ENCODE measurements around the gene ENOSF1. TPM values are rescaled to one million over a fixed set of nuclear protein-coding genes. Genes with fewer than 3 reads are reported as not detected.
"Not testable (repeated sequence)": the region's sequence is repeated elsewhere in the genome, so short reads cannot be mapped to it uniquely, and the experiment has no call there.

Gene ENOSF1, protein sequence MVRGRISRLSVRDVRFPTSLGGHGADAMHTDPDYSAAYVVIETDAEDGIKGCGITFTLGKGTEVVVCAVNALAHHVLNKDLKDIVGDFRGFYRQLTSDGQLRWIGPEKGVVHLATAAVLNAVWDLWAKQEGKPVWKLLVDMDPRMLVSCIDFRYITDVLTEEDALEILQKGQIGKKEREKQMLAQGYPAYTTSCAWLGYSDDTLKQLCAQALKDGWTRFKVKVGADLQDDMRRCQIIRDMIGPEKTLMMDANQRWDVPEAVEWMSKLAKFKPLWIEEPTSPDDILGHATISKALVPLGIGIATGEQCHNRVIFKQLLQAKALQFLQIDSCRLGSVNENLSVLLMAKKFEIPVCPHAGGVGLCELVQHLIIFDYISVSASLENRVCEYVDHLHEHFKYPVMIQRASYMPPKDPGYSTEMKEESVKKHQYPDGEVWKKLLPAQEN
- total RNA-seq = 10 to 100 TPM; 67.2 to 70.3 TPM

DNA sequence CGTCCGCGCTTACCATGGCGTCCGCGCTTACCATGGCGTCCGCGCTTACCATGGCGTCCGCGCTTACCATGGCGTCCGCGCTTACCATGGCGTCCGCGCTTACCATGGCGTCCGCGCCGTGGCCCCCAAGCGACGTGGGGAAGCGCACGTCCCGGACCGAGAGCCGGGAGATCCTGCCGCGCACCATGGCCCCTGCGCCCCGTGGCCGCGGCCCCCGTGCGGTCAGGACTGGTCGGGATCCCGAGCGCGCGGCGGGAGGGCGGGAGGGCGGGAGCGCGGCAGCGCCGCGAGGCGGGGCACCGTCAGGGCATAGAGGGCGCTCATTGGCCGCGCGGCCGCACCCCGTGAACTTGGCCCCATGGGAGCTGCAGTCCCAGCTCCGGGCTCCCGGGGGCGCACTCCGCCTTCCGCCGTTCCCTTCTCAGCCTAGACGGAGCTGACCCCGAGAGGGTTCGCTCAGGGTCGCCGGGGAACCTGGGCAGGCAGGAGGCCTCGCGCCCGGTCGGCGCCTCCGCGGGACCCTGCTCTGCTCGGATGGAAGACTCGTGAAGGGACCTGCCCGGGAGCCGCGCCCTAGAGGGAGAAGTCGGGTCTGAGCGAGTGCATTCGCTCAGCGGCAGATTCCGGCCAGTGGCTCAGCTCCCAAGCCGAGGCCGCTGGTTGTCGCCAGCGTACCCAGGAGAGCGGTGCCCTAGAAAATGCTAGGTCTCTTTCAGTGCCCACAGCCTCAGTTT lies at the start of gene ENOSF1:
TSS of gene ENOSF1 (minus strand) at position 230 of the 734 bp plus-strand sequence. CDS start at position 187, 43 bp downstream.
- CTCF ChIA-PET = interaction anchor here (0.6 to 2.1 kb wide), 32 partner anchors 8 to 135 kb away, joined by 3 to 21 read pairs (median 5); partner anchors contain the start of gene TYMS
- Mint-ChIP-seq H3K27me3 (no peaks in the 10 kb centered on the region), H3K9me3 (no peaks in the 10 kb centered on the region), H3K4me1 (peaks cover 40% of the 10 kb centered on the region), H3K4me3 (peak within 1 kb of the TSS; percentile 80), H3K27ac (peak within 1 kb of the TSS; percentile 95), H3K36me3 (ENCODE audit: low read depth) (peaks cover 16% of the 10 kb centered on the region)
- peak; percentile 83 for DNase-seq
- POLR2A ChIA-PET = interaction anchor here (0.7 to 1.6 kb wide), 3 partner anchors 58 to 121 kb away, joined by 3 to 6 read pairs (median 4); no protein-coding TSS in a partner anchor

DNA sequence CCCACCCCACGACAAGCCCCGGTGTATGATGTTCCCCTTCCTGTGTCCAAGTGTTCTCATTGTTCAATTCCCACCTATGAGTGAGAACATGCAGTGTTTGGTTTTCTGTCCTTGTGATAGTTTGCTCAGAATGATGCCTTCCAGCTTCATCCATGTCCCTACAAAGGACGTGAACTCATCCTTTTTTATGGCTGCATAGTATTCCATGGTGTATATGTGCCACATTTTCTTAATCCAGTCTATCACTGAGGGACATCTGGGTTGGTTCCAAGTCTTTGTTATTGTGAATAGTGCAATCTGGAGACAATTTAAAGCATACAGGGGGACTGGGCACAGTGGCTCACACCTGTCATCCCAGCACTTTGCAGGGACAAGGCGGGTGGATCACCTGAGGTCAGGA lies 47.4 kb upstream of the ENOSF1 start:
- DNase-seq; H3K27me3 Mint-ChIP-seq; H3K27ac Mint-ChIP-seq; H3K4me1 Mint-ChIP-seq; POLR2A ChIA-PET; H3K9me3 Mint-ChIP-seq; CTCF ChIA-PET; H3K36me3 Mint-ChIP-seq (ENCODE audit: low read depth); H3K4me3 Mint-ChIP-seq: not testable (repeated sequence)

DNA sequence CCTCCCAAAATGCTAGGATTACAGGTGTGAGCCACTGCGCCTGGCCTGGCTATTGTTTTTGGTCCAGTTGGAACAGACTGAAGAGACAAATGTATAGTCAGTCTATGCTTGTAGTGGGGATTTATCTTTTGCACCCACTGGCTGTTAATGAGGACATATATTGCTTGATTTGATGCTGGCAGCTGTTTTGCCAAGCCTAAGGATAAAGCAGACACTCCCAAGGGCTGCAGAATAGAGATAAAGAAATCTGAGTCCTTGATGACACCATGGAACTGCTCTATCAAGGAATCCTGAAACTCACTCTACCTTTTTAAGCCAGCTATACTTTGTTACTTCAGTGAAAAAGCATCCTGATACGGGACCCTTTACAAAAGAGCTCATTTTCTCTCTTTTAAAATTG lies 43.1 kb upstream of the ENOSF1 start:
- no peaks in the 10 kb centered on the region for H3K4me1 Mint-ChIP-seq
- no peak overlapping the region for H3K4me3 Mint-ChIP-seq
- no peaks in the 10 kb centered on the region for H3K27me3 Mint-ChIP-seq
- DNase-seq = no peak
- peaks cover 11% of the 10 kb centered on the region for H3K36me3 Mint-ChIP-seq (ENCODE audit: low read depth)
- no peak overlapping the region for H3K27ac Mint-ChIP-seq
- CTCF ChIA-PET = interaction anchor here (0.8 to 1.0 kb wide), 2 partner anchors 84 to 132 kb away, joined by 3 to 4 read pairs; no protein-coding TSS in a partner anchor
- no peaks in the 10 kb centered on the region for H3K9me3 Mint-ChIP-seq
- POLR2A ChIA-PET = no interaction called here

DNA sequence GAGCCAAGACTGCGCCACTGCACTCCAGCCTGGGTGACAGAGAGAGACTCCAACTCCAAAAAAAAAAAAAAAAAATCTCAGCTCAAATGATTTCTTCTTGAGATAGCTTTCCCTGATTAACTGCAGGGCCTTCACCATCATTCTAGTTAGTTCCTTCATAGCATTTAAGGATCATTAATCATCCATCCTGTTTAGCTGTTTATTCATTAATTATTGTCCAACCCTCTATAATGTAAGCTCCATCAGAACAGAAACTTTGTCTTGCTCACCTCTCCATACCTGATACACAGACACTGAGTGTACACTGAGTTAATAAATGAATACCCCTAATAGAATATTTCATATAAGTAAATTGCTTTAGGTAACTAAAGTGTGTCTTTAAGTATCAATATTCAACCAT lies 42.2 kb upstream of the ENOSF1 start:
- DNase-seq = no peak
- H3K27me3 Mint-ChIP-seq = no peaks in the 10 kb centered on the region
- no peaks in the 10 kb centered on the region for H3K4me1 Mint-ChIP-seq
- no peaks in the 10 kb centered on the region for H3K9me3 Mint-ChIP-seq
- no peak overlapping the region for H3K4me3 Mint-ChIP-seq
- H3K36me3 Mint-ChIP-seq (ENCODE audit: low read depth) = peaks cover 9% of the 10 kb centered on the region
- POLR2A ChIA-PET = interaction anchor here (0.5 kb wide), 1 partner anchor 328 kb away, joined by 3 read pairs; no protein-coding TSS in a partner anchor
- no peak overlapping the region for H3K27ac Mint-ChIP-seq
- CTCF ChIA-PET = interaction anchor here (0.8 to 2.0 kb wide), 3 partner anchors 12 to 131 kb away, joined by 3 to 6 read pairs (median 5); no protein-coding TSS in a partner anchor

GRCh38 chr18:750456-750855 lies 38.0 kb upstream of the ENOSF1 start:
- H3K4me3 Mint-ChIP-seq = no peak overlapping the region
- no peaks in the 10 kb centered on the region for H3K9me3 Mint-ChIP-seq
- ChIA-PET POLR2A (no interaction called here), CTCF (no interaction called here)
- no peak overlapping the region for H3K27ac Mint-ChIP-seq
- peaks cover 15% of the 10 kb centered on the region for H3K36me3 Mint-ChIP-seq (ENCODE audit: low read depth)
- no peak for DNase-seq
- no peaks in the 10 kb centered on the region for H3K27me3 Mint-ChIP-seq
- H3K4me1 Mint-ChIP-seq = no peaks in the 10 kb centered on the region

DNA sequence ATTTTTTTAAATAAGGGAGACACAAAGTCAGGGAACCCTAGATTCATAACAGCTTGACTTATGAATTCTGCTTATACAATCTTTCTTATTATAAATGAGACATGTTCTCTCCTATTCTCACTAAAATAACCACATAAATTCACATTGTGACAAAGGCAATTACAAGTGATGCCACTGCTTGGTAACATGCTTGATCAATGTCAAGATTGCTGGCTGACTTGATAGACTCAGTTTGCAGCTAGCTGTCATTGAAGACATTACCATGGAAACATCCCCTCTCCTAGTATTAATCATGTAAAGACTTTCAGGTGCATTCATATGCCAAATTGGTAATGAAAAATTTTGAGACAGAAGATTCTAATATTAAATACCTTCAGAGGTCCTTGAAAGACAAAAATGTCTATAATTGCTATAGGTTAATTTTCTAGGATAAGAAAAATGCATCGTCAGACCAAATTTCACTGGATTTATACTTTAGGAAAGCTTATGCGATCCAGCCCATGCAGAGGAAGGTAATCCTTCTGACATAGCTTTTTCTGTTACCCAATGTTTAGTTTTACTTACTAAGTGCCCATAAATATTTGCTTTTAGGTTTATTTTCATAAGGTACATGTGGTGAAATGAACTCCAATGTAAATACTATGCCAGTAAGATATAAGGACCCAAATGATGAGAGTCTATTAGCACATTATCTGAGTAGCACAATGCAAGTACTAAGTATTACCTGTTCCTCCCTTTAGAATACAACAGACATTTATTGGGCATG lies 32.6 kb upstream of the ENOSF1 start:
- H3K36me3 Mint-ChIP-seq (ENCODE audit: low read depth) = peaks cover 12% of the 10 kb centered on the region
- POLR2A ChIA-PET = no interaction called here
- no peak overlapping the region for H3K27ac Mint-ChIP-seq

GRCh38 chr18:741931-742512 lies 29.6 kb upstream of the ENOSF1 start:
- DNase-seq = no peak
- Mint-ChIP-seq H3K27ac (no peak overlapping the region), H3K4me1 (peaks cover 3% of the 10 kb centered on the region), H3K27me3 (no peaks in the 10 kb centered on the region), H3K36me3 (ENCODE audit: low read depth) (peaks cover 11% of the 10 kb centered on the region), H3K9me3 (no peaks in the 10 kb centered on the region), H3K4me3 (no peak overlapping the region)
- POLR2A ChIA-PET = no interaction called here
- CTCF ChIA-PET = interaction anchor here (1.5 kb wide), 1 partner anchor 88 kb away, joined by 10 read pairs; no protein-coding TSS in a partner anchor

More for the DNA sequence above, 32.6 kb upstream of the ENOSF1 start:
- peaks cover 3% of the 10 kb centered on the region for H3K4me1 Mint-ChIP-seq
- CTCF ChIA-PET = interaction anchor here (0.6 to 1.5 kb wide), 2 partner anchors 81 to 85 kb away, joined by 3 to 4 read pairs; no protein-coding TSS in a partner anchor
- H3K4me3 Mint-ChIP-seq = no peak overlapping the region
- H3K27me3 Mint-ChIP-seq = no peaks in the 10 kb centered on the region
- DNase-seq = no peak
- H3K9me3 Mint-ChIP-seq = no peaks in the 10 kb centered on the region

DNA sequence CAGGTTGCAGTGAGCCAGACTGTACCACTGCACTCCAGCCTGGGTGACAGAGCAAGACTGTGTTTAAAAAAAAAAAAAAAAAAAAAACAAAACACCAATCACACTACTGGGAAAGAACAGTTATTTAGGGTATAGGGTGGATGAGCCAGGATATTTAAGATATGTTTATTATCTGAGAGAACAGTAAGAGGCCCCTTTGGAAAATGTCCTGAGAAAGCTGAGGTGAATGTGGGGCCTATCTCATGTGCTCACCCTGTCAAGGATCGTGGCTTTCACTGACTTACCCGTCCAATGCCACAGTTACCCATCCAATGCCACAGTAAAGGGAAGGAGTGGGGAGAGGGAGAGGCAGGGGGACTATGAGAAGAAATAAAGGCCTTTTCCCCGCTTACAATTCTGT lies 19.9 kb upstream of the ENOSF1 start:
- no peaks in the 10 kb centered on the region for H3K9me3 Mint-ChIP-seq
- DNase-seq = no peak
- no peaks in the 10 kb centered on the region for H3K27me3 Mint-ChIP-seq
- no peak overlapping the region for H3K4me3 Mint-ChIP-seq
- peaks cover 26% of the 10 kb centered on the region for H3K36me3 Mint-ChIP-seq (ENCODE audit: low read depth)
- ChIA-PET POLR2A (no interaction called here), CTCF (interaction anchor here (0.6 to 2.2 kb wide), 4 partner anchors 16 to 107 kb away, joined by 3 to 9 read pairs (median 3); partner anchors contain the start of gene ENOSF1)
- H3K27ac Mint-ChIP-seq = no peak overlapping the region
- H3K4me1 Mint-ChIP-seq = peaks cover 5% of the 10 kb centered on the region

DNA sequence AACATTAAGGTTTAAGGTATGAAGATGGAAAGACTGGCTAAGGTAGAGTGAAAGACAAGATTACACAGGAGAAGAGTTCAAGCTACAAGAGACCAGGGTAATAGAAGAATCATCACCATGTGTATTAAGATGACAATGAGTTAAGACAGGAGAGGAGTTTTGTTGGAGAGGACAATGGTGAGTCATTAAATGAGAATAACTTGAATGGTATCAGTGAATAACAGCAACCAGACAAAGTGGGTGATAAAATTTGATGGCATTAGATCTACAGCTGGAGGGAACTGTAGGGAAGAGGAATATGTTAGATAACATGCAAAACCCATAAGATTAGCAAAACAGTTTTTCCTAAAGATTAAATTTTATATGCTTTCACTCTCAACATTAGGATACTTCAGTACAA lies 18.8 kb upstream of the ENOSF1 start:
- ChIA-PET CTCF (interaction anchor here (0.9 to 2.2 kb wide), 3 partner anchors 8 to 21 kb away, joined by 3 to 9 read pairs (median 3); partner anchors contain the start of gene ENOSF1), POLR2A (no interaction called here)
- no peak for DNase-seq
- Mint-ChIP-seq H3K36me3 (ENCODE audit: low read depth) (peaks cover 22% of the 10 kb centered on the region), H3K4me1 (peaks cover 5% of the 10 kb centered on the region), H3K27me3 (no peaks in the 10 kb centered on the region), H3K27ac (no peak overlapping the region), H3K9me3 (no peaks in the 10 kb centered on the region), H3K4me3 (no peak overlapping the region)

DNA sequence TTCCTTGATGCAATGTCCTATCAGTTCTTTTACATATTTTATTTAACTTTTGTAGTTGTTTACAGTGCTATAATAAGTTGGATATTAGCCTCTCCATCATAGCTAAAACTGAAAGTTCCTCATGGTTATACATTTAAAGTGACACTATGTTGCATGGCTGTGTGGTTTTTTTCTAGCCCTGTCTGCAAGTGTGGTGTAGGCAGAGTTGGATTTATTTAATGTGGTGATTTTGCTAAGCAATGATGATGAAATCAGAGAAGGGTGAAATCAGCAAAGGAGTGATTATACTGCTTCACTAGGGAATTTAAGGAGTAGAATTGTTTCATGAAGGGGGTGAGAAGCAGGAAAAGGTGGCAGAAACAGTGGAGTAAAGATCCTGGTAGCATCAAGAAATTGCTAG lies 18.3 kb upstream of the ENOSF1 start:
- Mint-ChIP-seq H3K36me3 (ENCODE audit: low read depth) (peaks cover 17% of the 10 kb centered on the region), H3K9me3 (no peaks in the 10 kb centered on the region), H3K27ac (no peak overlapping the region), H3K4me1 (peaks cover 5% of the 10 kb centered on the region), H3K27me3 (no peaks in the 10 kb centered on the region), H3K4me3 (no peak overlapping the region)
- DNase-seq = no peak
- CTCF ChIA-PET = interaction anchor here (0.6 to 1.0 kb wide), 3 partner anchors 9 to 75 kb away, joined by 3 to 4 read pairs (median 3); no protein-coding TSS in a partner anchor
- POLR2A ChIA-PET = no interaction called here

DNA sequence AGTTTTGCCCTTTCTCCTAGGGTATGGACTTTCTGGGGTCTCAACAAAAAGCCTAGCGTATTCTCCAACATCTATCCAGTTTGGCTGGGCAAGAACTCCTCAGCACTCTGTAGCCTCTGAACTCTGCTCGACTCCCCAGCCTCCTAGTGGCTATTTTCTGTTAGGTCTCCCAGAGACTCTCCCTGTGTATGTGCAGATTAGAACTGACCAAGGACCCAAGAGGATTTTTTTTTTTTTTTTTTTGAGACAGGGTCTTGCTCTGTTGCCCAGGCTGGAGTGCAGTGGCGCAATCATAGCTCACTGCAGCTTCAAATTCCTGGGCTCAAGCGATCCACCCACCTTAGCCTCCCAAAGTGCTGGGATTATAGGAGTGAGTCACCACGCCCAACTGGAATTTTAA lies 17.7 kb upstream of the ENOSF1 start:
- H3K27me3 Mint-ChIP-seq, H3K4me1 Mint-ChIP-seq, H3K27ac Mint-ChIP-seq, POLR2A ChIA-PET, DNase-seq, H3K9me3 Mint-ChIP-seq, H3K4me3 Mint-ChIP-seq: not testable (repeated sequence)
- peaks cover 11% of the 10 kb centered on the region for H3K36me3 Mint-ChIP-seq (ENCODE audit: low read depth)
- CTCF ChIA-PET = interaction anchor here (0.6 kb wide), 2 partner anchors 25 to 75 kb away, joined by 3 to 4 read pairs; no protein-coding TSS in a partner anchor

- Mint-ChIP-seq H3K27ac (no peak overlapping the region), H3K4me3 (no peak overlapping the region), H3K36me3 (ENCODE audit: low read depth) (peaks cover 8% of the 10 kb centered on the region), H3K27me3 (no peaks in the 10 kb centered on the region), H3K9me3 (no peaks in the 10 kb centered on the region), H3K4me1 (peaks cover under 1% of the 10 kb centered on the region)
- ChIA-PET POLR2A (no interaction called here), CTCF (interaction anchor here (1.0 to 1.7 kb wide), 2 partner anchors 11 to 13 kb away, joined by 3 to 9 read pairs; partner anchors contain the start of gene ENOSF1)
- no peak for DNase-seq
Measured at GRCh38 chr18:725646-726045, 13.2 kb upstream of the ENOSF1 start.
